SH-SY5Y (cell line): ENCODE measurements around the gene SEC14L6.

ENCODE experiments used
- GATA2 ChIP-seq: IDR thresholded peaks from 2 replicates; pipeline ENCODE4 v1.6.1; 2011; ENCODE audit warnings: mild to moderate bottlenecking, low read depth, low read length
- GATA3 ChIP-seq: IDR thresholded peaks from 2 replicates; pipeline ENCODE4 v1.6.1; 2011; ENCODE audit warnings: low read depth, mild to moderate bottlenecking, low read length, moderate library complexity

SEC14L6 gene

GRCh38 chr22:30555282-30556210 is 9.0 kb upstream of the SEC14L6 start:
- TF ChIP-seq GATA2 (no peak), GATA3 (no peak)

DNA sequence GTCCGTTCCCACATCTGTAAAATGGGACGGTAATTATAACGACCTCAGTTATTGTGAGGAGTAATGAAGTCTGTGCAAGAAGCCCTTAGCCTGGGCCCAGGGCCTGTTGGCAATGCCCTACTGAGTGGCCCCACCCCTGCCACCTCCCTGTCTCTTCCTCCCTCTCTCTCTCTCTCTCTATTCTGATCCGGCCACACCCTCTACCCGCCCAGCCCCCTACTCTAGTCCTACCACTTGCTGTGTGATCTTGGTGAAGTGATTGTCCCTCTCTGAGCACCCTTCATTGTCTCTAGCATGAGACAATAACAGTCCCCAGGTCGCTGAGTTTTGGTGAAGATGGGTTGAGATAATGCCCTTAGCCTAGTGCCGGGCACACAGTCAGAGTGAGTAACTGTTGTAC is 7.4 kb upstream of the SEC14L6 start:
- TF ChIP-seq GATA2: no peak
- TF ChIP-seq GATA3: no peak

GRCh38 chr22:30552719-30553118 is 6.2 kb upstream of the SEC14L6 start:
- TF ChIP-seq GATA3 (no peak), GATA2 (no peak)

- no peak for TF ChIP-seq GATA3
- TF ChIP-seq GATA2: no peak
These were observed 647 bp upstream of the SEC14L6 start for GRCh38 chr22:30547188-30547587.

DNA sequence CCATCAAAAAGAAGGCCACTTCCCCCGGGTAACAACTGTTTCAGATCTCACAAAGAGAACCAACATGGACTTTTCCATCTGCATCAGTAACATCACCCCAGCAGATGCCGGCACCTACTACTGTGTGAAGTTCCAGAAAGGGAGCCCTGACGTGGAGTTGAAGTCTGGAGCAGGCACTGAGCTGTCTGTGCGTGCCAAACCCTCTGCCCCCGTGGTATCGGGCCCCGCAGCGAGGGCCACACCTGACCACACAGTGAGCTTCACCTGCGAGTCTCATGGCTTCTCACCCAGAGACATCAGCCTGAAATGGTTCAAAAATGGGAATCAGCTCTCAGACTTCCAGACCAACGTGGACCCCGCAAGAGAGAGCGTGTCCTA is 3.7 kb downstream of the SEC14L6 start:
- TF ChIP-seq GATA2: no peak
- no peak for TF ChIP-seq GATA3

DNA sequence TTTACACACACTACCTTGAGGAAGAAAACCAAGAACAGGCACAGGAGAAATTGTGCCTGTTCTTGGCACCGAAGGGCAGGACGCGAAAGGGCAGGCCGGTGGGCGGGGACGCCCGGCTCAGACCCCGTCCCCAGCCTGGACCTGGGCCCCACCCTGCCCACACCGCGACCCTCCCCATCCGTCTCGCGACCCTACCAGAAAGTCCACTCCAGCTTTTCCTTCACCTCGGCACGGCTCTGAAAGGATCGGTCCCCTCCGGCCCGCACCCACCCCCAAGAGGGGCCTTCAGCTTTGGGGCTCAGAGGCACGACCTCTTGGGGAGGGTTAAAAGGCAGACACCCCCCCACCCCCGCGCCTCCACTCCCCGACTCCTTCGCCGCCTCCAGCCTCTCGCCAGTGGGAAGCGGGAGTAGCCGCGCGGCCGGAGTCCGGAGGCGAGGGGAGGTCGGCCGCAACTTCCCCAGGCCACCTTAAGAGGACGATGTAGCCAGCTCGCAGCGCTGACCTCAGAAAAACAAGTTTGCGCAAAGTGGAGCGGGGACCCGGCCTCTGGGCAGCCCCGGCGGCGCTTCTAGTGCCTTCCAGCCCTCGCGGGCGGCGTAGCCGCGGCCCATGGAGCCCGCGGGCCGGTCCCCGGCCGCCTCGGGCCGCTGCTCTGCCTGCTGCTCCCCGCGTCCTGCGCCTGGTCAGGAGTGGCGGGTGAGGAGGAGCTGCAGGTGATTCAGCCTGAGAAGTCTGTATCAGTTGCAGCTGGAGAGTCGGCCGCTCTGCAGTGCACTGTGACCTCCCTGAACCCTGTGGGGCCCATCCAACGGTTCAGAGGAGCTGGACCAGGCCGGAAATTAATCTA is 4.4 kb downstream of the SEC14L6 start:
- TF ChIP-seq GATA3 (no peak), GATA2 (no peak)

DNA sequence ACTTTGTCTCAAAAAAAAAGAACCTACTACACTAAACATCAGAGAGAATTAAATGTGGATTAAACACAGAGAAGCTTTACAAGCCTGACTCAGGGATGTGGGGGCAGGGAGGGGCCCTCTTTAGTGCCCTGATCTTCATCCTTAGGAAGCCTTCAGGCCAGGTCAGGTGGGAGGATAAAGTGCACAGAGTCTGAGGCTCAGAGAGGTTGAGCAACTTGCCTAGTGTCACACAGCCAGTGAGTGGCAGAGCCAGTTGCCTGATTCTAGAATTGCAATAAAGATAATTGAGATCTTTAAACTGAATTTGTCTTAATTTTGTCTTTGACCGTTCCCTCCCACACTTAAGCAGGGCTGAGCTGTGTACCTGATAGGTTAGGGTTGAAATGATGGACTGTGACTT is 7.2 kb downstream of the SEC14L6 start:
- no peak for TF ChIP-seq GATA2
- TF ChIP-seq GATA3: no peak

DNA sequence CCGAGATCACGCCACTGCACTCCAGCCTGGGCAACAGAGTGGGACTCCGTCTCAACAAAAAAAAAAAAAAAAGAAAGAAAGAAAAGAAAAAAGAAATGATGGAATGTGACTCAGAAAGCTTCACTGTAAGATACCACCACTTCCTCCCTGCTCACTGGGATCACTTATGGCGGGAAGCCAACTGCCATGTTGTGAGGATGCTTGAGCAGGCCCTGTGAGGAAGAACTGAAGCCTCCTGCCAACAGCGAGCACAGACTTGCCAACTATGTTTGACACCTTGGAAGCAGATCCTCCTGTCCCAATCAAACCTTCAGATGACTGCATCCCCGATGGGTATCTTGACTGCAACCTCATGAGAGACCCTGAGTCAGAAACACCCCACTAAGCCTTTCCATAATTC is 8.3 kb downstream of the SEC14L6 start:
- TF ChIP-seq GATA2 (no peak), GATA3 (no peak)

- TF ChIP-seq GATA2: no peak
These were observed 9.3 kb downstream of the SEC14L6 start for GRCh38 chr22:30537083-30537731.

- TF ChIP-seq GATA2 (no peak), GATA3 (no peak)
These were observed 11.4 kb downstream of the SEC14L6 start for GRCh38 chr22:30535182-30535581.

DNA sequence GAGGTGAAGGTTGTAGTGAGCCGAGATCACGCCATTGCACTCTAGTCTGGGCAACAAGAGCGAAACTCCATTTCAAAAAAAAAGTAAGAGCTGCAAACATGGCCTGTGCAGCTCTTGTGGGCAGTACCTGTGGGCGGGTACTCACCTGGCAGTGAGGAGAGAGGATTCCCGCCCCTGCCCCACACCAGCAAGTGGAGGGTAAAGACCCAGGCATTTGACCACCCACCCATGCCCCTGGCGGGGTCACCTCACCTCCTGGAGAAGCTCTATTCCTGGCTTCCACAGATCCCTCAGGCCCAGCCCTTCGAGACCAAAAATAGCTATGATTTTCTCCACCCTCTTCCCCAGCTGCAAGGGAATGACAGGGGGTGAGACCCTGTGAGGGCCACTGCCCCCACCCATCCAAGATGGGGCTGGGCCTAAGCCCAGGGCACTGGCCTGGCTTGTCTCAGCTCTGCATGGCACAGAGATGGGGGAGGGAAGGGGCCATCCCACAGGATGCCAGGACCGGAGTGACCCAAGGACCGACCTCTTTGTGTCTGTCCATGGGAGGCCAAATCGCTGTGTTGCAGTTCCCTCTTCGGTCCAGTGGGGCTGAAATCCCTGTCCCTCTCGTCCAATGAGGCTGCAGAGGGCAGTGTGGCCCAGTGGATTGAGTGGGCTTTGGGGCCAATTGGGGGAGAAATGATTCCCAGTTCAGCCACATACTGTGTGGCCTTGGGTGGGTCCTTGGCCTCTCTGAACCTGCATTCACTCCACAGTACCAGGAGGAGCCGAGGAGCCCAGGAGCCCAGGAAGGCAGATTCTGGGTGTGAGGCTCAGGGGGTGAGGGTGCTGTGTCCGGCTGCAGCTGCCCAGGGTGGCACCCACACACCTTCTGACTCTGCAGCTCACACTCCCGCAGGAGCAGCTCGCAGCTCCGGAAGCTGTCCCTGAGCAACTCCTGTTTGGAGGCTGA is 14.6 kb downstream of the SEC14L6 start:
- TF ChIP-seq GATA3 (no peak), GATA2 (no peak)

DNA sequence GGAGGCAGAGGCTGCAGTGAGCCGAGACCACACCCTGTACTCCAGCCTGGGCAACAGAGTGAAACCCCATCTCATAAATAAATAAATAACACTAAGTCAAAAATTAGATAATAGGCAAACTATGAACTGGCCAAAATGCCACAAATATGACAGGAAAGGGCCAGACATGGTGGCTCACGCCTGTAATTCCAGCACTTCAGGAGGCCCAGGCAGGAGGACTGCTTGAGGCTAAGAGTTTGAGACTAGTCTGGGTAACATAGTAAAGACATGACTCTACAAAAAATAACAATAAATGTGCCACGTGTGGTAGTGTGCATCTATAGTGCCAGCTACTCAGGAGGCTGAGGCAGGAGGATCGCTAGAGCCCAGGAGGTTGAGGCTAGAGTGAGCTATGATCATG is 19.9 kb downstream of the SEC14L6 start:
- TF ChIP-seq GATA2: no peak
- TF ChIP-seq GATA3: no peak
